GM19455 (cell line): ENCODE measurements around the gene STXBP6.
"Not testable (repeated sequence)": the region's sequence is repeated elsewhere in the genome, so short reads cannot be mapped to it uniquely, and the experiment has no call there.

Source experiments
- ATAC-seq: cut with Tn5 transposase; IDR thresholded peaks from one replicate; pipeline ENCODE4 v1.9.1; 2021; ENCODE audit not compliant: unreplicated experiment

STXBP6 gene

DNA sequence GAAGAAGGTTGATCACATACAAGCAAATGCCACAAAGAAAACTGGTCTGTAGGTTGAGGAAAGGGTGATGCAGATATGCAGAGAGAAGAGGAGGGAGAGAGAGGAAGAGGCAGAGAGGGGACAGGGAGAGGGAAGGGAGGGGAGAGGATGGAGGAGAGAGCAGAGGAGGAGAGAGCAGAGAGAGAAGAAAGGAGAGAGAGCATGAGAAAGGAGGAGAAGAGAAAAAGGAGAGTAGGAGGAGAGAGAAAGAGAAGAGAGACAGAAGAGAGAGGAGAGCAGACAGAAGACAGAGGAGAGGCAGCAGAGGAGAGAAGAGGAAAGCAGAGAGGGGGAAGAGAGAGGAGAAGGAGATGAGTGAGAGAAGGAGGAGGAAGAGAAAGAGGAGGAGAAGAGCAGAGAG lies 59.2 kb downstream of the STXBP6 start:
- no peak for ATAC-seq

DNA sequence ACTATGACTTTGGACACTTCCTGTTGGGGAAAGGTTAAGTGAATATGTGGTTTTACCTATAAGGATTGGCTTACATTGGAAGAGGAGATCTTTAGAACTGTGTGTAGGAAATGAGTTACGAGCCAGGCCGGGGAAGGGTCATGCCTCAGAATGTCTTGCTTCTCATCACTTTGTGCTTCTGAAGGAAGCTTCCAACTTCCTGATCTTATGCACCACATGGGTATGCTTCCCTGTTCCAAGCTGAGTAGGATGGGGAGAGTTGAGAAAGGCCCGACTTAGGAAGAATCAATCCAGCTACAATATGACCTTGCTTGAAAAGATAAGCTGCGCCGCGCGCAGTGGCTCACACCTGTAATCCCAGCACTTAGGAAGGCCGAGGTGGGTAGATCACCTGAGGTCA lies 59.9 kb downstream of the STXBP6 start:
- ATAC-seq, result no peak

DNA sequence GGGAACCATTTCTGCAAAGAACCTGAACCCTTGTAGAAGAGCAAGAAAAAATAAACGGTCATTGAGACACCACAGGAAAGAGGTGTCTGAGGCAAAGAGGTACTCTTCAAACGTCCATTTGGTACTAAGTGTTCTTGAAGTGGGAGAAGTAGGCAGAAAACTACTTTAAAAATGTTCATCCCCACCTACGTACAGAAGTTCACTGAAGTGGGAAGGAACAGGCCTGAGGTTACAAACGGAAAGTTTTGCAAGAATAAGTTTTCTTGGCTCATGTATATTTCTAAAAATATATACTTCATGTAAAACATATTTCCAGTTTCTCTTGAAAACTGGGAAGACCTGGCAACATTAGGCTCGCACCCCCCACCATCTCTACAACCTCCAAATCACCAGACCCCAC lies 61.2 kb downstream of the STXBP6 start:
- ATAC-seq, result no peak

DNA sequence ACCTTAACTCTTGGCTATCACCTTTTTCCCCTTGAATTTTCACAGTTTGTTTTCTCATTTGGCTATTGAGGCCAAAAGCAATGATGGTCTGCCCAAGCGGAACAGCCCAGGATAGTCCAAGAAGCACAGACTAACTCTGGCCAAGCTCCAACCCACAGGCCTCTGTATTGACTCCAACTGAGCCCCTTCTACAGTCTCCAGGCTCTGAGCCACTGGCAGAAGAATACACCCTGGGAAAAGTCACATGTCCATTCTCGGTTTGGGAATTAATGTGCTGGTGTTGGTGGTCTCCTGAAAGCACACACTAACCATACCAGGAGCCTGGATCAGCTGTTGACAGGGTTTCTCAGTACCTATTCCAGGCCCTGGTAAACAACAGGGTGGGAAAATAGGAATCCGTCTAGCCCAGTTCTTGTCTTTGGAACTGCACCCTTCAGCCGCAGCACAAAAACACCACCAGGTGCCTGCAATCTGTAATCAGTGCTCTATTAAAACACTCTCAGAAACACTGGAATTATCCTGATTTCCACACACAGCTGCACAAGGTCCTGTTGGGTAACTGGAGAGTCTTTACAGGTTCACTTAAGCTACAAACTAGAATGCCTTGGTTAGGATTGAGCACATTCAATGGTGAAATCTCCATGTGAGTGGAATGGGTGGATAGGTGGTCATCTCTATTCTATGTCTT lies 63.6 kb downstream of the STXBP6 start:
- ATAC-seq, result no peak

DNA sequence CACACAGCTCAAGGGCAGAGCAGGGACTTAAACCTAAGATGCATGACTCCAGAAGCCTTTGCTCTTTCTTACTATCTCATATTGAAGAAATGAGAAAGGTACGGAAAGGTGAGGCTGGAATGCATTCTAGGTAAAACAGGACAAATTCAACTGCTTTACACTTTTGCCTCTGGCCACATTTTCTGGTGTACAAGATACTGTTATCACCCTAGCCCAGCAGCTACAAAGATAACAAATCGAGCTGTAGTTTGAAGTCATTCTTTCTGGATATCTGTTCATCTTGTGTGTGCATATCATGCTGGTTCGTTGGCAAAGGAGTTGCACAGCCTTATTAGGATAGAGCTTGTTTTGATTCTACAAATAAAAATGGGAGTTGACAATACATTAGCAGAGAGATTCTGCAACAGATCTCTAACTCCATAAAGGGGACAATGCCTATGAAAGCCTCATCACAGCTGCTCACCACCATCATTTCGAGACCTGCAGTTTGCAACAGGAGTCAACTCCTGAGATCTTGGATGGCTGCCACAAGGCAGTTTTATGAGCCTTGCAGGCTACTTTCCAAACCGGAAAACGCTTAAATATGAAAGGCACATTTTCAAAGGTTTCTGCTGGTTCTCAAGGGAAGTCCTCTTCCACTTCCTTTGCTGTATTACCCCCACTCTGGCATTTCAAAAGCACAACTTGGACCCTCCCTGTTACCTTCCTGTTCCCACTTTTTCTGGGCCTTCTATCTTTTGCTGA lies 64.9 kb downstream of the STXBP6 start:
- no peak for ATAC-seq

DNA sequence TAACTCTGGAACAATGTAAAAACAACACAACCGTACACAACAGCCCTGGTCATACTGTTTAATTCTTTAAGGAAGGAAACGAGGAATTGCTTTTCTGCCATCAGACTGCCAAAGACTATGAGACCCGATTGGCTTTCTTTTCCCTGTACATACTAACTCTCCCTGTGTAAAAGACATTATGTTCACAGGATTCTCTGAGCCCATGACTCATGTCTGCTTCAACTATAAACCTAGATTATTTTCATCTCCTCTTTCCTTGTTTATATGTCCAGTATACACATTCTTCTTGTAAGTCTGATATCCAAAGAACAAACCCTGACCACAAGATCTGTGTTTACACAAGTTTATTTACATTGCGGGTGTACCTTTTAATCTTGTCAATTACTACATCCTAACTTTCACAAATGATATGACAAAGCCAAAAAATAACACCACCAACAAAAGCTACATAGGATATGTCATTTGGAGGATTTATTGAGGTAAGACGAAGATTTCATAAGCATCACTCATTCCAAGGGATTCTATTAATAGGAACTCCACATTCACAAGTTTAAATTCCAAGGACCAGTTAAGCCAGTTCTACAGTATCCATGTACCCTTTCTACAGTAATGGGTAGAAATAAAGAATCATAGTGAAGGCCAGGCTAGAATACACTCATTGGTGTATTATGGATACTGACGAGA lies 67.3 kb downstream of the STXBP6 start:
- ATAC-seq, result no peak

DNA sequence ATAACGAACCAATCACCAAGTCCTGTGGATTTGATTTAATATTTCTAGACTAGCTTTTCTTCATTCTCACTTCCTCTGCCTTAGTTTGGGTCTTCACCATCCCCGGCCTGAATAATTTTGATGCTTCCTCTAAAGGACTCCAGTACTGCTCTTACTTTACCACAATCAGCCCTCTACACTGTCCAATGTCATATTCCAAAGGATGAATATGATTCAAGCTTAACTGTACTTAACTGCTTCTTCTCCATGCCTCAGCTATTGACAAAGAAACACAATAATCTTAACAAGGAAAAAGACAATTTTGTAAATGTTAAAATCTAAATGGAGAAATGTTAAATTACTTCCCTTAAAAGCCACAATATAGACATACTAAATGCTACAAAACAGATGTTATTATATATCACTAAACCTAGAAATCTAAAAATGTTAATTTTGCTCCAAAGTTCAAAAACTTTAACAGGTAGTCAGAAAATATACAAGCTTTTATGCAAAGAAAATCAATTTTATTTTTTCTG lies 70.2 kb downstream of the STXBP6 start:
- ATAC-seq, result no peak

DNA sequence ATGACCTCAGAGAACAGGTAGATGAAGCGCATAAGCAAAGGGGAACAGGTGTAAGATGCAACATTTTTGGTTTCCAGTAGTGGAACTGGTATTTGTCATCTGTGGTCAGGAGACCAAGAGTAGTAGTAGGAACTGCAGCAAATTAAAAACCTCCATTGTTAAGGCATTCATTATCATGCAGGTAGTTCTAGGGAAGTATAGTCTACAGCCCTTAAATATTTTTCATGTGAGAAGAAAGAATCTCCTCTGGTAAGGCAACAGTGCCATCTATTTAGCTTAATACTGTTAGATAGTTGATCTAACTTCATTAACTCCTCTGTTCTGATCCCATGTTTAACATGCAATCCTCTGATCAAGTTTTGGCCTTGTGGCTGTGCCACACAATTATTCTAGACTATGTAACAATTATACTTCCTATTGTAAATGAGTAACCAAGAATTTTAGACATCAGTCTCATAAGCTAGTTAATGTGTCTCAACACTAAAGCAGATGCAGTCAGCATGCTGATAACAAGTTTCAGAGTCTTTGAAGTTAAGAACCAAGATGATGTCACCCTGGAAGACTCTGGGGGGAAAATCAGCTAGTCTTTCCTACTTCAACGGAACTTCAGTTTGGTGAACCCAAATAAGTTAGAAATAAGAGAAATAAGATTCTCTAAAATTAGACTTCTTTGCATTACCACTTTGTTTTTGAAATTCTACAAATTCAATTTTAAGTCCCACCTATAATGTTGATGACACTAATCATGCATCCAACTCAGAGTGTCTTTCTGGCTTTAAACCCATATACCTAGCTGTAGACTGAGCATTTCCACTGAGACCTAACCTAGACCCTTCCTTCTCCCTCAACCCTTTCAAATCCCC lies 70.9 kb downstream of the STXBP6 start:
- ATAC-seq, result peak; percentile 67

DNA sequence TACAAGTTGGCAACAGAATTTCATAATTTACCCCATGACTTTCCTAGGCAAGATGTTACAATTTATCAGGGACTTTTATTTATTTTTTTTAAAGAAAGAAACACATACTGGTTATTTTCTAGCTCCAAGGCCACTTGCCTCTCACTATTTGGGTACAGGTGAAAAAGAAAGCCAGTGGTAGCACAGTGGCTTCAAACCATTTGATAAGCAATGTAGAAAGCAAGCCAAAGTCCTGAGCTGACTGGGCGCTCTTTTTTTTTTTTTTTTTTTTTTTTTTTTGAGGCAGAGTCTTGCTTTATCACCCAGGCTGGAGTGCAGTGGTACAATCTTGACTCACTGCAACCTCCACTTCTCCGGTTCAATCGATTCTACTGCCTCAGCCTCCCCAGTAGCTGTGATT lies 73.3 kb downstream of the STXBP6 start:
- no peak for ATAC-seq

DNA sequence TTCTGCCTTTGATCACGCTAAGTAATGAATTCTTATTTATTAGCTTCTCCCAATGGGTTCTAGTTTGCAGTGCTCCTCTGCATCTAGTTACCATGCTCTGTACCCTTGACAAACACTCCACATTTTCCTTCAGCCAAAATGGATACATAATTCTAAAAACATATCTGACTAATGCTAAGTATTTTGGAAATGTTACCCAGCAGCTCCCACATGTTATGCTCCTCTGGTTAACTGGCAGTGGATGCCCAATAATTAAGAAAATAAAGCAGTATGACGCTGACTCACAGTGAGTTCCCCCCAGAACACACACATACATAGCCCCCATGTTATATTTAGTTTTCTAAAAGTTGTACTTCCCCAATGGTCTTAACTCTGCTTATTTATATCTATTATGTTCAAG lies 74.6 kb downstream of the STXBP6 start:
- no peak for ATAC-seq

DNA sequence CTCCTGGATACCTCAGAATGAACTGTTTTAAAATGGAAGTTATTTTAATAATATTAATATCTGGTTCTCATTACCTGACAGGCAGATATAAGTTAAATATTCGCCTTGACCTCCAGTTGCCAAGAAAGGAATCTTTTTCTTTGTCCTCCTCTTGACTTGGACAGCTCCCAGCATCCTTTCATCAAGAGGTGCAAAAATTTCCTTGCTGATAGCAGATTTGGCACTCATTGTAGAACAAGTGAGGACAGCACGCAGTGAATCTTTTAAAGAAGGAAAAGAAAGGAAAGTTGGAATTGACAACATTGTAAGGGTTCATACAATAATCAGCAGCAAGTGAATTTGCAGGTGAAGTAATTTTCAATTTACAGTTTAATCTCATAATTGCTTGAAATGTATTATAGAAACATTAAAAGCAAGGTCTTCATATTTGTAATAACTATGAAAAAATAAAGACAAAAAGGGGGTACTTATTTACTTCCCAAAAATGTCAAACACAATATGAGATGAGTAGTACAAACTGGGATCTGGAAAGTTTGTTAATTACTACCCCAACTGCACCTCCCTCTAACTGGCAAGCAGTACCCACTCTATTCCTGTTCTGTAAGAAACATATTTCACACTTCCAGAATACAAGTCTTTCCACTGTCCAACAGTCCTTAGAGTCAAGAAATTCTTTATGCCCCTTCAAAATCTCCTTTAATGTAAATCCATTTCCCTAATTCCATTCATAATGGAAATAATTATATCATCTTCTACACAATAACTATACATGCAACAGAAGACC lies 75.2 kb downstream of the STXBP6 start:
- ATAC-seq, result no peak

DNA sequence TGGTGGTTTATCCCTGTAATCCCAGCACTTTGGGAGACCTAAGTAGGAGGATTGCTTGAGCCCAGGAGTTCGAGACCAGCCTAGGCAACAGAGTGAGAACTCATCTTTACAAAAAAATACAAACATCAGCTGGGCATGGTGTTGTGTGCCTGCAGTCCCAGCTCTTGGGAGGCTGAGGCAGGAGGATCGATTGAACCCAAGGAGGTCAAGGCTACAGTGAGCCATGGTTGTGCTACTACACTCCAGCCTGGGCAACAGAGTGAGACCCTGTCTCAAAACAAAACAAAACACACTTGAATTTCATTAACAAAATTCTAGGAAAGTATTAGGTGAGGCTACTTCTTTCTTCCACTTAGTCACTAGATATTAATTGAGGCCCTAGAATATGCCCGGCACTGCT lies 77.1 kb downstream of the STXBP6 start:
- ATAC-seq, result no peak

DNA sequence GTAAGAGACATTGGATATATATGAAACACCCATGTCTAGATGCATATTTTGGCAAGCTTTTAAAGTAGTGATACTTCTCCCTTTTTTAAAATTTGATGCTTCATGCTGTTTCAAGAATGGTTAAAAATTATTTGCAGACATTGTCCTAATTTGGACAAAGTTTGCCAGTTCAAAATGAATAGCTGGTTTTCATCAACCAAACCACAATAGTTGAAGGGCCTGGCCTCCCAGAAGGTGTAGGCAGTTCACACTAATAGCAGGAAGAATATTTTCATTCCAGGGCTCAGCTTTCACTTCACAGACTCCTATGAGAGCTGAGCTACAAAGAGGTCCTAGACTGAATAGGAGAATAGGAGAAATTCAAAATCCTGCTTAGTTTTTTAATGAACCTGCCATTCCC lies 78.7 kb downstream of the STXBP6 start:
- ATAC-seq, result no peak

DNA sequence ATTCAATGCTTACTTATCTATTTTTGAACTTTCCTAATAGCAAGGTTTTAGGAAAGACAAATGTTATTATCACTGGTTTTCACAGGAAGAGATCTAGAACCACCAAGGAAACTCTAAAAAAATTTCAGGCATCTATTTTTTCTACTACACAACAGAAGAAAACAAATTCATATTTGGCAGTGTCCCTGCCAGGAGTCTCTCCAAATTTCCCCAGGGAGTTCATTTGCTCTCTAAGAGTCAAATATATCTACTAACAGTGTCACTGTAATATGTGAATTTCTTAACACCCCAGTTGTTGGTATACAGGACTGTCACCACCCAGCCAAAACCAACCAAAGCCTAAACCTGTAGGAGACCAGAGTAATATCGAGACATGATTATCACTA lies 83.4 kb downstream of the STXBP6 start:
- ATAC-seq, result no peak

DNA sequence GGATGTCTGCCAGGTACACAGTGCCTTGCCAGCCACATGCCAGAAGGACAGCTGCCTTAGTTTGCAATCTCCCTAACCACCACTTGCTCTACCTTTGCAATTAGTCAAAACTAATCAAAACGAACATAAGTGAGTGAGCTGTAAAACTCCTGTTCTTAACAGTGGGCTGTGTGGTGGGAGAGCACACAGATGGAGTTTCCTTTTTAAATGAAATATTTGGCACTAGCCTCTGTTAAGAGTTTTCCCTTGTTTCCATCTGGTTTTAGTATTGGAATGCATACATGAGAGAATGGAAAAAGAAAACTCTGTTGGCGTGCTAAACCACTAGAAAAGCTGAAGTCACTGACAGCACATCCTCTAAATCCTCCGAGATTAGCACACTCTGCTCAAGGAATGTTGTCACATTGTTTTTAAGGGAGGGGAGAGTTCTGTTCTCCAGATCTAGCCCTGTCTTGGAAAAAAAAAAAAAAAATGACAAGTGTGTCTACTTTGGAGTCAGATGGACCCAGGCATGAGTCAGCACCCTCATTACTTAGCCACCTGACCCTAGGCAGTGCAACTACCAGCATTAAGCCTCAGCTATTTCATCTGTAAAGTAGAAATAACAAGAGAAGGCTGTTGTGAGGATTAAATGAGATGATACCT lies 83.9 kb downstream of the STXBP6 start:
- no peak for ATAC-seq

DNA sequence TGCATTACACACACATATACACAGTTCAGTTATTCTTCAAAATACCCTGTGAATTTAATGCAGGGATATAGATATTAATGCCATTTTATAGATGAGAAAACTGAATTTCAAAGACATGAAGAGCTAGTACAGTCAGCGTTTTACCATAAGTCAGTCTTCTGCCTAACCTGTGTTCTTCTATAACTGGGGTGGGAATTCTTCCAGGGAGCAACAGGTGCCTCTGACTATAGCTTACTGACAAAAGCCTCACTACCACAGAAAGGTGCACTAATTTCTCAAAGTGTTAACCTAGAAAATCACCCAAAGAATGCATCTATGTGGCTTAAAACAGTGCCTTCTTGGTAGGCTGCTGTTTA lies 84.4 kb downstream of the STXBP6 start:
- ATAC-seq, result no peak

DNA sequence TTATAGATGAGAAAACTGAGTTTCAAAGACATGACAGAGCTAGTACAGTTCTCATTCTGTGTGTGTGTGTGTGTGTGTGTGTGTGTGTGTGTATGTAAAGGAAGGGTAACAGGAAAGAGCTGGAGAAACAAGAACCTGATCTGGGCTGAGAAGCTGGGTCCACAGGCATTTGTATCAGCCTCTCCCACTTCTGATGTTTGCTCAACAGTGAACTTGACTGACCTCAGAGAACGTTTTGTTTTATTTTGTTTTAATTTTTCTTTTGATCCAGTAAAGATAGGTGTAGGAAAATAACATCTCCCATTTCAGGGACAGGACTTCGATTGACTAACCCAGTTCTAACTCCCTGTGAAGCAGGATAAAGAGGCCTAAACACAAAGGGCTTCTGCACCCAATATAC lies 85.4 kb downstream of the STXBP6 start:
- ATAC-seq, result no peak

DNA sequence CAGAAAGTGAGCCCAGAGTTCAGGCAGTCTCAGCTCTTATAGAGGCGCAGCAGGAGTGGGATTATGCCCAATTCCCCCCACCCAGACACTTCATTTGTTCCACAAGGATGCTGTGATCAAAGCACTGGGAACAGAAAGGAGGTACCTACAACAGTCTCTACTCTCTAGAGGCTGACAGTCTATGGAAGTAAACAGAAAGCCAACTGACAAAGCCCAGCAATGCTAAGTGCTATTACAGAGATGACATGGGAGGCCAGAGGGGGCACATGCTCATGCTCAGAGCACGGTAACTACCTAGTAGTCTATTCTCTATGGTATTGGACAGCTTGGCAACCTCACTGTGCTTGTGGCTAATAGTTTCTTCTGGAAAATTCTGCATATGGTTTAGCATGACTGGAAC lies 85.9 kb downstream of the STXBP6 start:
- no peak for ATAC-seq

DNA sequence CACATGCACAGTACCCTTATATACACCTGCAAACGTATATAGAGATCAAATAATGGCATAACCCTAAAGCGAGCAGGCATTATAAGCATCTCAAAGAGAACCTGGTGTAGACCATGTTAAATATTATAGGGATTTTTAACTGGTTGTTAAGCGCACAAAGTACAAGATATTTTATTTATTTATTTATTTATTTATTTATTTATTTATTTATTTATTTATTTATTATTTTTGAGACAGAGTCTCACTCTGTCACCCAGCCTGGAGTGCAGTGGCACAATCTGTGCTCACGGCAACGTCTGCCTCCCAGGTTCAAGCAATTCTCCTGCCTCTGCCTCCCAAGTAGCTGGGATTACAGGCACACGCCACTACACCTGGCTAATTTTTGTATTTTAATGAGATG lies 87.8 kb downstream of the STXBP6 start:
- not testable (repeated sequence) for ATAC-seq

DNA sequence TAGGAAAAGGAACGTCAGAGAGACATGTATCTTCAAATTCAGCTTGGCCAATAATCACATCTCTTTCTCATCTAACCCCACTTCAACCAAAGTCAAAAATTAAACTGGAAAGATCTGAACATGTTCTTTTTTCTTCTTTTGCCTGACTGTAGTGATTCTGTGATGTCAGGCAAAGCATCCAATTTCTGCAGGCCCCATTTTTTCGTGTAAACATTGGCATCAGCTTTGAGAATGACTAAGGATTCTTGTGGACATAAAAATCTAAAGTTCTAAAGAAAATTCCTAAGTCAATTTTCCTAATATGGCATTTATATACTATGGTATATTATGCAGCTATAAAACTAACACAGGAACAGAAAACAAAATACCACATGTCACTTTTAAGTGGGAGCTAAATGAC lies 89.1 kb downstream of the STXBP6 start:
- ATAC-seq, result no peak
